Memory B cell (primary cell): ENCODE measurements around the gene DPEP2NB.
A peak's percentile ranks its signal among the peaks of the same experiment; 100 is the strongest.

Source experiments
- ATAC-seq: fragments of 150-1000 bp; cut with Tn5 transposase; 2 replicates; pipeline ENCODE4 v1.10.0; 2021; ENCODE audit warnings: low read depth, mild to moderate bottlenecking, moderate library complexity
- DNase-seq, 2 donors: peaks; one replicate each; pipeline ENCODE4 v3.0.0; 2022; ENCODE audit warnings: low spot score in 2 of 2
- H3K27ac Mint-ChIP-seq: one replicate; pipeline ENCODE4 v1.8.0; 2022; ENCODE audit warnings: mild to moderate bottlenecking, moderate library complexity, mixed read lengths
- H3K27me3 Mint-ChIP-seq: one replicate; pipeline ENCODE4 v1.8.0; 2022; ENCODE audit warnings: mixed read lengths
- H3K36me3 Mint-ChIP-seq: one replicate; pipeline ENCODE4 v1.8.0; 2022; ENCODE audit warnings: mild to moderate bottlenecking, mixed read lengths
- H3K4me1 Mint-ChIP-seq: one replicate; pipeline ENCODE4 v1.8.0; 2022; ENCODE audit warnings: mixed read lengths
- H3K4me3 Mint-ChIP-seq: one replicate; pipeline ENCODE4 v1.8.0; 2022; ENCODE audit warnings: mild to moderate bottlenecking, moderate library complexity, mixed read lengths
- H3K9me3 Mint-ChIP-seq: one replicate; pipeline ENCODE4 v1.8.0; 2022; ENCODE audit warnings: mixed read lengths

DPEP2NB gene

DNA sequence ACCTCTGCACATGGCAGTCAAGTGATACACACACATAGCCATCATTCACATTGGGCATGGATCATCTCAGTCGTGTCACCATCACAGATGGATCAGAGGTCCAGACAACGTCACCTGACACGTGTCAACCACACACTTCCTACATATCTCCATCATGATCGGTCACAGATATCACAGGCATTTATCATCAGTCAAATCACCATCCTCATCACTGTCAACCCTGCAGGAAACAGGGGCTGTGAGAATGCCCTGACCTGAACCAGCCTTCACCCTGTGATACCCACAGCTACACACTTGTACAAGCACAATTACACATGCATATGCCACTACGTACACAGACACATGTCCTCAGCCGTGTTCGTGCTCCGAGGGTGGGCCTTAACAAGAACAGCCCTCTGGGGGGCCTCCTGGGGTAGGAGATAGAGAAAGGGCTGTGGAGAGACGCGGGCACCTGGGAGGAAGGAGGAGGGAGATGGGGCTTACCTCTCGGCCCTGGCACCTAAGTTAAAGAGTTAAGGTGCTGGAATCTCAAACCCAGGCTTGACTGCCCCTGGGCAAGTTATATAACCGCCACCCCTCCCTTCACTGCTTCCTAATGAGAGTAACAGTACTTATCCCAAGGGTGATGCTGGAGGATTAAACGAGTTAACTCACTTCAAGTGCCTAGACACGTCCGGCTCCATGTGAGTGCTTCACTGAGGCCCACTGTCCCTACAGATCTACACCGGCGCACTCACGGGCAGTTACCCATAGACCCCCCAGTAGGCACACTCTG lies 48.3 kb downstream of the DPEP2NB start:
- no peak for ATAC-seq
- Mint-ChIP-seq H3K9me3 (no peaks in the 10 kb centered on the region), H3K27me3 (no peaks in the 10 kb centered on the region), H3K4me1 (peaks cover 19% of the 10 kb centered on the region), H3K4me3 (peak overlapping the region; percentile 83), H3K27ac (peak overlapping the region; percentile 85), H3K36me3 (no peaks in the 10 kb centered on the region)
- no peak for DNase-seq

DNA sequence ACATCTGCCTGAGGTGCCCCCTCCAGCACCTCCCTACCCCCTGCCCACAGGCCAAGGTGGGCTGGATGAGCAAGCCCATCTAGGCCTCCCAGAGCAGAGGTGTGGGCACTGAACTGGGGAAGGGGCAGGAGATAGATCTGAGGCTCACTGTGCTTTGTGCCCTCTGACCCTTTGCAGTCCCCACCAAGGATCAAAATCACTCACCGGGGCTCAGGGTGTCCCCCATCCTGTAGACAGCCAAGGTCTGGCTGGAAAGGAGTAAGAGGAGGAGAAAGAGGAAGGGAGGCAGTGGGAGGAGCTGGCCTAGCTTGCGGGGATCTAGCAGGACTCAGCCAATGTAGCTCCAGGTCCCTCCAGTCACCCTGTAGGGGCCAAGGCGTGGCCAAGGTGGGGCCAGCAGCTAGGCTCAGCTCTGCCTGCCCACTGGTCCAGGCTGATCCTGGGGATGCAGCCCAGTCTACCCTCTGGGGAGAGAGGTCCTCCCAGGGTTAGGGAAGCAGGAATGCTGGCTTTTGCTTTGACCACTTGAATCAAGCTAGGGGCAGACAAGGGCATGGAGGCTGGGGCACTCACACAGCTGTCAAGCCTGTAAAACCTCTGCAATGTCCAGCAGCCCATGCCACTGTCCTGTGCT lies 49.0 kb downstream of the DPEP2NB start:
- DNase-seq (no peak), ATAC-seq (no peak)
- H3K36me3 Mint-ChIP-seq, result no peaks in the 10 kb centered on the region
- peak overlapping the region; percentile 83 for H3K4me3 Mint-ChIP-seq
- H3K27me3 Mint-ChIP-seq, result no peaks in the 10 kb centered on the region
- peaks cover 19% of the 10 kb centered on the region for H3K4me1 Mint-ChIP-seq
- H3K27ac Mint-ChIP-seq, result no peak overlapping the region
- H3K9me3 Mint-ChIP-seq, result no peaks in the 10 kb centered on the region

DNA sequence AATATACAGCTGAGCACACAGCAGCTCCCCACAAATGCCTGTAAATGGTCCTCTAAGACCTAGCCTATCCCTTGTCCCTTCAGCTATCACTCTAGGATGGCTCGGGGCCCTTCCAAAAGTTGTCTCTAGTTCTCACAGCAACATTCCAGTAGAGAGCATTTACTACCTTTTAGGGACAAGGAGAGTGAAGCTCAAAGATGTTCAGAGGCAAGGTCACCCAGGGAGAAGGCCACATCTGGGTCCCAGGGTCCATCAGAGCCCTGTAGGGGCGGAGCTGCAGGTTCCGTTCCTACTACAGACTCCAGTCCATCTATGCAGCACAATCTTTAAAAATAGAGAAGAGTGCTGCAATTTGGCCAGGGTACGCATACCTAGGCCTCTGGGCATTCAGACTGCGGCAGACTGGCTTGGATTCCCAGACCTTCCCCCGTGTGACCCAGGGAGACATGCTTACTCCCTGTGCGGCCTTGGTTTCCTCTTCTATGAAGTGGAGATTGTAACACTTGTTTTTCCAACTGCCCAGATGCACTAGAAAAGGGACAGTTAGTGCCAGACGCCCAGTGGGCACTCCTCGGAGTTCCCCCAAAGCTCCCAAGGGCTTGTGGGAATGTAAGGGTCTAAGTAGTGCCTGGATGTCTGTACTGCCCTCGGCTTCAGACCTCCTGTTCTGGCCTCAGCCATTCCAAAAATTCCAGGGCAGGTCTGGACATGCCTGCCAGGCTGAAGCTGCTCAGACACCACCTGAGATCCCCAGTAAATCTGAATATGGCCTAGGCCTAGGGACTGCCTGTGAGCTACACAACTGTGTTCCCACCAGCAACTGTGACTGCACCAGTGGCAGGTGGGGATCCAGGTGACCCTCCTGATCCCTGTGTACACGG lies 49.8 kb downstream of the DPEP2NB start:
- no peak overlapping the region for H3K4me3 Mint-ChIP-seq
- no peaks in the 10 kb centered on the region for H3K27me3 Mint-ChIP-seq
- H3K27ac Mint-ChIP-seq, result peak overlapping the region; percentile 32
- peaks cover 2% of the 10 kb centered on the region for H3K36me3 Mint-ChIP-seq
- H3K4me1 Mint-ChIP-seq, result peaks cover 19% of the 10 kb centered on the region
- no peaks in the 10 kb centered on the region for H3K9me3 Mint-ChIP-seq
- no peak for ATAC-seq
- DNase-seq, result no peak

DNA sequence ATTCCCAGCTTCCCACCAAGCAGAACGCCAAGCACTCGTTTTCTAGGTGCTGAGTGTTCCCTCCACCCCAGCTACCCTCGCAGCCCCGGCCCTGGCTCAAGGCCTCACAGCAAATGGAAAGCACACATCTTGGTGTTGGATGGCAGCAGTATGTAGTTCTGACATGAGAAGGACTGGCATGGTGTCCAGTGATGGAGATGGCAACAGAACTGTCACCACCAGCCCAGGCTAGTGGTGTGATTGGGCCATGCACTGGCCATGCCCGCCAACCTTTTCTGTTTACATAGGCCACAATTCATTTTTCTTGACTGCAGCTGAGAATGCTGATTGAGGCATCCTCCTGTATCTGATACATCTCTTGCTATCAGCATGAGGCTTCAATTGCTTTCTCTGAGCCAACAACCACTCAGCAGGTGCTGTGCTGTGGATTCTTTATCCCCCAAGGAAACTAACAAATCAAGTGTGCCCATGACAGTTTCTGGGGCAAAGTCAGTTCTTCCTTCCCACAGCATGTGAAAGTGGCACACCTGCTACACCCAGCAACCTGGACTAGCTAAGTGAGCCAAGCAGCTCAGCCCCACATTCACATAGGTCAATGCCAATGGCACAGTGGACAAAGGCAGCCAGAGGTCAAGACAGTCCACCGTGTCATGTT lies 51.1 kb downstream of the DPEP2NB start:
- peaks cover 16% of the 10 kb centered on the region for H3K4me1 Mint-ChIP-seq
- no peaks in the 10 kb centered on the region for H3K27me3 Mint-ChIP-seq
- no peak overlapping the region for H3K4me3 Mint-ChIP-seq
- DNase-seq (no peak), ATAC-seq (no peak)
- no peak overlapping the region for H3K27ac Mint-ChIP-seq
- no peaks in the 10 kb centered on the region for H3K9me3 Mint-ChIP-seq
- H3K36me3 Mint-ChIP-seq, result peaks cover 2% of the 10 kb centered on the region

DNA sequence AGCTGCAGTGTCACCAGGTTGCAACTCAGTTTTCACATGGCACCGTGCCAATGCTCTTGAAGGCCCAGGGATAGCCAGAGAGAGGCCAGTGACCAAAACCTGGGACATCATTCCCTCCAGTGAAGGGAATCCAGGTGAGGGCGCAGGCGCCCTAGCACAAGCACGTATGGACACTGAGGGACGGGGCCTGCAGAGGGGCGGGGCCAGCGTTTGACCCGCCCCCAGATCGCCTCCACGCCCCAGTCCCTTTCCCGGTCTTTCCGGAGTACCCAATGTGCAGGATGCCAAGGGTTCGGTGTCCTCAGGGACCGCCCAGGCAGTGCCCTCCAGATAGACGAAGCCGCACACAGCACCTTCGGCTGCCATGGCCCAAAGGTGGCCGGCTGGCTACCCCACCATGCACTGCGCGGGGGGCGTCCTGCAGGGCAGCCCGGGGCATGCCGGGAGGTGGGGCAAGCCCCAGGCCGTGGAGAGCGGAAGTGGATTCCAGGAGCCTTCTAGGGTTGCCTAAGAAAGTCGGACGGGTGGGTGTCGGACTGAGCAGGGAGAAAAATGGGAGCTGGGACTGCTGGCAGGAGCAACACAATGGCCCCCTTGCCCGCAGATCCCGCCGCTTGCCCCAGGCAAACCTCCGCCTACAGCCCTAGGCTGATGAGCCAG lies 51.9 kb downstream of the DPEP2NB start:
- Mint-ChIP-seq H3K27me3 (no peaks in the 10 kb centered on the region), H3K4me1 (peaks cover 12% of the 10 kb centered on the region), H3K4me3 (no peak overlapping the region), H3K27ac (no peak overlapping the region), H3K36me3 (peaks cover 2% of the 10 kb centered on the region), H3K9me3 (no peaks in the 10 kb centered on the region)
- DNase-seq (no peak), ATAC-seq (no peak)
